ENCODE measurements around the gene PDZD4. TPM values are rescaled to one million over a fixed set of nuclear protein-coding genes. Genes with fewer than 3 reads are reported as not detected.

The PDZD4 gene
- total RNA-seq, 1 donor = 0.43 TPM

DNA sequence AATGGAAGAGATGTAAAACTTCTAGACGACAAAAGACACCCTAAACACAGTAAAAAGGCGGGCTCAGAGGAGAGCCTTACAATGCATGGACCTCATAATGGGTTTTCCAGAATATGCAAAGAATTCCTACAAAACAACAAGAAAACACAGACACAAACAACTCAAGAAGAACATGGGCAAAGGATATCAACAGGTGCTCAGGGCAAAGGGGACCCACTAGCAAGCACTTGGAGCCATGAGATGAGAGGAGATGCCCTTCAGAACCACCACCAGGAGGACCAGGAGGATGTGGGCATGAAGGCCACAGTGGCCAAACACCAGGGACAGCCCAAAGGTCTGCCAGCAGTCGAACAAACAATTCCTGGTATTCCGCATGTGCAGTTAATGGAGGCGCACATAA is 17.2 kb downstream of the PDZD4 start:
- no peak for DNase-seq (ENCODE audit: low read depth)
- no peak overlapping the region for H3K4me3 ChIP-seq (ENCODE audit: low read depth, low read length)
- TF ChIP-seq, protein P1, sequence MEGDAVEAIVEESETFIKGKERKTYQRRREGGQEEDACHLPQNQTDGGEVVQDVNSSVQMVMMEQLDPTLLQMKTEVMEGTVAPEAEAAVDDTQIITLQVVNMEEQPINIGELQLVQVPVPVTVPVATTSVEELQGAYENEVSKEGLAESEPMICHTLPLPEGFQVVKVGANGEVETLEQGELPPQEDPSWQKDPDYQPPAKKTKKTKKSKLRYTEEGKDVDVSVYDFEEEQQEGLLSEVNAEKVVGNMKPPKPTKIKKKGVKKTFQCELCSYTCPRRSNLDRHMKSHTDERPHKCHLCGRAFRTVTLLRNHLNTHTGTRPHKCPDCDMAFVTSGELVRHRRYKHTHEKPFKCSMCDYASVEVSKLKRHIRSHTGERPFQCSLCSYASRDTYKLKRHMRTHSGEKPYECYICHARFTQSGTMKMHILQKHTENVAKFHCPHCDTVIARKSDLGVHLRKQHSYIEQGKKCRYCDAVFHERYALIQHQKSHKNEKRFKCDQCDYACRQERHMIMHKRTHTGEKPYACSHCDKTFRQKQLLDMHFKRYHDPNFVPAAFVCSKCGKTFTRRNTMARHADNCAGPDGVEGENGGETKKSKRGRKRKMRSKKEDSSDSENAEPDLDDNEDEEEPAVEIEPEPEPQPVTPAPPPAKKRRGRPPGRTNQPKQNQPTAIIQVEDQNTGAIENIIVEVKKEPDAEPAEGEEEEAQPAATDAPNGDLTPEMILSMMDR (IDR thresholded peaks at IDR 0.05; ENCODE audit: insufficient read depth, low read depth, low read length) = no peak

DNA sequence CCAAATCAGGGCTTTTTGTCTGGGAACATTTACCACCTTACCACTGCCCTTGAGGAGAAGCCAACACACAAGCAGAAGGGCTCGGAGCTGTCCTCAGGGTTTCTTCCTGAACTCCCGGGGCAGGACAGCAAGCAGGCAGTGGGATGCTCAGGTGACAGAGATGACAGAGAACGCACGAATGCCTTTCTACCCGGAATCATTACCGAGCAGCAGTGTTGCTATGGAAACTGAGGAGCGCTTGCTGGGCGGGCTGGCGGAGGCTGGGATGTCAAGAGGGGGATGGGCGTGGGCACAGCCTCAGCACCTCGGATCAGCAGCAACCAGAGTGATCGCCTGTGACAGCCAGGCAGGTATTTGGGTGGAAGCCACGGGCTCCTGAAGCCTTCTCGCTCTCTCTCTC is 18.1 kb downstream of the PDZD4 start:
- no peak overlapping the region for H3K4me3 ChIP-seq (ENCODE audit: low read depth, low read length)
- no peak for DNase-seq (ENCODE audit: low read depth)

DNA sequence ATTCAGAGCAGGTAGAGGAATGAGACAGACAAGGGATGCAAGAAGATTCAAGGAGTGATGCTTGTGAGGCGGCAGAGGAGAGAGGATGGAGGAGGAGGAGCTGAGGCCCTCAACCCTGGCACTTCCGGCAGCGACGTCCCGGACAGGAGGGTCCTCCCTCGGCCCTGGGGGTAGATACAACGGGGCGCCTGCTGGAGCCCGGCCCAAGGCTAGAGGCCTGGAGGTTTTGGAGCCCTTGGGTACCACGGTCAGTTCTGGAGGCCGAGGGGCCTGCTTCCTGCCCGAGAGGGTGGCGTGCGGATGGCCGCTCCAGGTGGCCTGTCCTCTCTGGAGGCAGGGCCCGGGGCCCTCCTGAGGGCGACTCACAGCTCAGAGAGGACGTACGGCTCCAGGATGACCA is 22.4 kb downstream of the PDZD4 start:
- no peak overlapping the region for H3K4me3 ChIP-seq (ENCODE audit: low read depth, low read length)
- TF ChIP-seq, protein P1 (IDR thresholded peaks at IDR 0.05; ENCODE audit: insufficient read depth, low read depth, low read length) = no peak
- no peak for DNase-seq (ENCODE audit: low read depth)

More for the DNA sequence above, 18.1 kb downstream of the PDZD4 start:
- TF ChIP-seq, protein P1 (IDR thresholded peaks at IDR 0.05; ENCODE audit: insufficient read depth, low read depth, low read length) = no peak

DNA sequence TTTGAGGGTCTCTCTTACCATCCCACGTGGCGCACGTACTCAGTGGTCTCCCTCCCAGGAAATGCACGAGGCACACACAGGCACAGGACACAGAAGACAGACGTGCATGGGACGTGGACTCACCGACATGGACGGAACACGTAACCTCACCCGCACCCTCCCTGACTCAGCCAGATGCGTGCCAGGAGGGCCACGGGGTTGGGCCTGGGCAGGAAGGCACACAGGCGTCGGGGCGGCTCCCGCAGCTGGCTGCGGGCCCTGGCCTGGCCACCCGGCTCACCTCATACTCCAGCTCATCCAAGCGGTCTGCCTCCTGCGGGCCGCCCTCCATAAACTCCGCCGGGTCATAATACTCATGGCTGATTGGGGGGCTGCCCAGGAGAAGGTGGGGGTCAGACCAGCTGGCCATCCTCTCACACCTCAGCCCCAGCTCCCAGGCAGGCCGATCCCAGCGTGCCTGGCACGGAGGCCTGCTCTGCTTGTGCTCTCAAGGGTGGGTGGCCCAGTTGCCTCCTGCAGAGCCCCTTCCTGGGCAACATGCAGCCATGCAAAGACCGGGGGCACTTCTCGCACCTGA is 23.3 kb downstream of the PDZD4 start:
- no peak for DNase-seq (ENCODE audit: low read depth)
- TF ChIP-seq, protein P1 (IDR thresholded peaks at IDR 0.05; ENCODE audit: insufficient read depth, low read depth, low read length) = no peak
- no peak overlapping the region for H3K4me3 ChIP-seq (ENCODE audit: low read depth, low read length)

DNA sequence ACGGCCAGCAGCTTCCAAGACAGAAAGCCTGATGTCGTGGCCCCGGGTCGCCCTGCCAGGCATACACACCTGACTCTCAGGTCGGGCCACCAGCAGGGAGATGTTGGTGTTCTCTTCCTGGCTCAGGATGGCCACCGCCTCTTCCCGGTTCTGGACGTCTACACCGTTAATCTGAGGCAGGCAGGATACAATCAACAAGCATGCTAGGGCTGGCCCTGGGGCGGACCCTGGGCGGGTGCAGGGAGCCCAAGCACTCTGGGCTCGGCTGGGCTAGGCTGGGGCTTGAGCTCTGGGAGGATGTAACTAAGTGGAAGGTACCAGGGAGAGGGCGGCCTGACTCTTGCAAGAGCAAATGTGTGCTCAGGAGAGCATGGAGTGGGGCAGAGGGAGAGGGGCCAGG is 24.9 kb downstream of the PDZD4 start:
- no peak overlapping the region for H3K4me3 ChIP-seq (ENCODE audit: low read depth, low read length)
- TF ChIP-seq, protein P1 (IDR thresholded peaks at IDR 0.05; ENCODE audit: insufficient read depth, low read depth, low read length) = no peak
- no peak for DNase-seq (ENCODE audit: low read depth)

DNA sequence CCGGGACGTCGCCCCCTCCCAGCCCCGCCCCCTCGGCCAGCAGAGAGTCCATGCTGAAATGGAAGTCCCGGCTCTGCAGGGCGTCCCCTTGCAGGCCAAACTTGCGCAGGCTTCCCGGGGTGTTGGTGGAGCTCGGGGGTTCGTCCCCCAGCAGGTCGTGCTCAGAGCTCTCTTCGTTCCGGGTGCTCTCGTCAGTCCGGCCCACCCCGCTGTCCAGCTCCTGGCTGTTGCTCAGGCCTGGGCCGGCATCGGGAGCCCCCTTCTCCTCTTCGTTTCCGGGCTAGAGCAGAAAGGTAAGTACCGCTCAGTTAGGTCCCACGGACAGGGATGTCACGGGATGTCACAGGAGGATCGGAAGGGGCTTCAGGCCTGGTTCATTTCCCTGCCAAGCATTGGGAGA is 25.7 kb downstream of the PDZD4 start:
- TF ChIP-seq, protein P1 (IDR thresholded peaks at IDR 0.05; ENCODE audit: insufficient read depth, low read depth, low read length) = no peak
- H3K4me3 ChIP-seq (ENCODE audit: low read depth, low read length) = no peak overlapping the region
- DNase-seq (ENCODE audit: low read depth) = no peak

DNA sequence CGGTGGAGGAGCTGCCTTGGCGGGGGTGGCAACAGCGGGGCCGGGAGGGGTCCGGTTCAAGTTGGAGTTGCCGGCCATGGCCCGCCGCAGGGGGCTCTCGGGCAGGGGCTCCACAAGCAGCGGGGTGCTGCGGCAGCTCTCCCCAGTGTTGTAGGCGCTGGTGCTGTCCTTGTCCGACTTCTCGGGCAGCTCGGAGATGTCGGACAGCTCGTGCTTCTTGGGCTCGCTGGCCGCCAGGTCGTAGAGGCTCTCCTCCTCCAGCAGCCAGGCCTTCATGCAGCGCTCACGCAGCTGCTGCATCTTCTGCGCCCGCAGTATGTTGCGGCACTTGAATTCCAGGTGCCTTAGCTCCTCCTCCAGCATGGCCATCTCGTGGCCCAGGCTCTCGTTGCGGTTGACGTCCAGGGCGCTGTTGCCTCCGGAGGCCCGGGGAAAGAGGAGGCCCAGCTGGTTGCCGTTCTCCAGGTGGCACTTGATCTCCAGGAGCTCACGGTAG is 26.2 kb downstream of the PDZD4 start:
- H3K4me3 ChIP-seq (ENCODE audit: low read depth, low read length) = no peak overlapping the region
- TF ChIP-seq, protein P1 (IDR thresholded peaks at IDR 0.05; ENCODE audit: insufficient read depth, low read depth, low read length) = no peak
- DNase-seq (ENCODE audit: low read depth) = no peak

Data from fibroblast of villous mesenchyme (primary cell).